AG04450 (cell line): Measurements from ENCODE around the gene GPATCH11. TPM values are rescaled to one million over a fixed set of nuclear protein-coding genes. Genes with fewer than 3 reads are reported as not detected.
A peak's percentile ranks its signal among the peaks of the same experiment; 100 is the strongest.

Source experiments
- CTCF ChIA-PET: fragments of 300-600, 350-600 bp; formaldehyde crosslinking; extraction: SDS; loops from one replicate; lab custom pipeline; 2022; ENCODE audit warnings: antibody characterized with exemption, inconsistent platforms; lab: Charles Lee
- POLR2A ChIA-PET: fragments of 350-600 bp; formaldehyde crosslinking; extraction: SDS; loops from one replicate; lab custom pipeline; 2021; ENCODE audit warnings: antibody characterized with exemption, inconsistent platforms; lab: Yijun Ruan, JAX
- DNase-seq: peaks from one replicate; pipeline ENCODE4 v3.0.0-alpha.2; 2011; ENCODE audit warnings: low read depth, low spot score
- H3K27ac ChIP-seq: one replicate; pipeline ENCODE4 v1.5.1; 2012; ENCODE audit warnings: low read depth, low read length, control low read depth
- H3K27me3 ChIP-seq: one replicate; pipeline ENCODE4 v1.6.0; 2012; ENCODE audit warnings: low read length; ENCODE audit not compliant: control insufficient read depth, insufficient read depth
- H3K4me3 ChIP-seq: 2 replicates; pipeline ENCODE4 v1.5.1; 2011; ENCODE audit warnings: mild to moderate bottlenecking, low read depth, low read length, control low read depth
- H3K9me3 ChIP-seq: 2 replicates; pipeline ENCODE4 v1.5.1; 2012; ENCODE audit warnings: low read length; ENCODE audit not compliant: control insufficient read depth, insufficient read depth
- polyA plus RNA-seq: library from polyadenylated mRNA; depleted of rRNA; stranded (reverse); fragments of >200 nt; gene quantifications from 2 replicates; pipeline ENCODE4 v1.2.3, GENCODE V29; 2011; rRNA removed
- TF ChIP-seq, protein P1 (sequence below): IDR thresholded peaks from 2 replicates; pipeline ENCODE4 v1.5.1; 2011; ENCODE audit warnings: low read depth, low read length, control low read depth, inconsistent platforms

Gene GPATCH11
- polyA plus RNA-seq, 1 experiment, result 7.2 TPM

DNA sequence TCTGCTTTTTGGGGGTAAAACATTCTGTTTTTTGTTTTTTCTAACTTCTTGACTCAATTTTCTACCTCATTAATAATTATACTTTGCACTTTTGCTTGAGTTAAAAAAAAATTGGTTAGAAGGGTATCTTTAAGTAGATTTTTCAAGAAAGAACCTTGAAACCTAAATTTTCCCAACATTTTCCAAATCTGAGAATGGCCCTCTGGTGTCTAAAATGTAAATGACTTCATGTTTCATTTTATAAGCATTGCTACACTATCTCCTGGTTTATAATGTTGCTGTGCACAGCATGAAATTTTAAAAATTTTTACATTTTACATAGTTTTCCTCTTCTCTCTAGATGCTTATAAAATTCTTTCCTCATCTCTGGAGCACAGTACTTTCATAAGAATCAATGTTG lies 58.2 kb downstream of the GPATCH11 start:
- Histone ChIP-seq H3K9me3 (no peaks in the 10 kb centered on the region), H3K4me3 (no peak overlapping the region), H3K27ac (no peak overlapping the region), H3K27me3 (no peaks in the 10 kb centered on the region)
- ChIA-PET CTCF (no interaction called here), POLR2A (no interaction called here)
- no peak for DNase-seq
- TF ChIP-seq, protein P1, sequence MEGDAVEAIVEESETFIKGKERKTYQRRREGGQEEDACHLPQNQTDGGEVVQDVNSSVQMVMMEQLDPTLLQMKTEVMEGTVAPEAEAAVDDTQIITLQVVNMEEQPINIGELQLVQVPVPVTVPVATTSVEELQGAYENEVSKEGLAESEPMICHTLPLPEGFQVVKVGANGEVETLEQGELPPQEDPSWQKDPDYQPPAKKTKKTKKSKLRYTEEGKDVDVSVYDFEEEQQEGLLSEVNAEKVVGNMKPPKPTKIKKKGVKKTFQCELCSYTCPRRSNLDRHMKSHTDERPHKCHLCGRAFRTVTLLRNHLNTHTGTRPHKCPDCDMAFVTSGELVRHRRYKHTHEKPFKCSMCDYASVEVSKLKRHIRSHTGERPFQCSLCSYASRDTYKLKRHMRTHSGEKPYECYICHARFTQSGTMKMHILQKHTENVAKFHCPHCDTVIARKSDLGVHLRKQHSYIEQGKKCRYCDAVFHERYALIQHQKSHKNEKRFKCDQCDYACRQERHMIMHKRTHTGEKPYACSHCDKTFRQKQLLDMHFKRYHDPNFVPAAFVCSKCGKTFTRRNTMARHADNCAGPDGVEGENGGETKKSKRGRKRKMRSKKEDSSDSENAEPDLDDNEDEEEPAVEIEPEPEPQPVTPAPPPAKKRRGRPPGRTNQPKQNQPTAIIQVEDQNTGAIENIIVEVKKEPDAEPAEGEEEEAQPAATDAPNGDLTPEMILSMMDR, result 0 out of 2 replicates have a peak, but pooled peaks have one; percentile 17

DNA sequence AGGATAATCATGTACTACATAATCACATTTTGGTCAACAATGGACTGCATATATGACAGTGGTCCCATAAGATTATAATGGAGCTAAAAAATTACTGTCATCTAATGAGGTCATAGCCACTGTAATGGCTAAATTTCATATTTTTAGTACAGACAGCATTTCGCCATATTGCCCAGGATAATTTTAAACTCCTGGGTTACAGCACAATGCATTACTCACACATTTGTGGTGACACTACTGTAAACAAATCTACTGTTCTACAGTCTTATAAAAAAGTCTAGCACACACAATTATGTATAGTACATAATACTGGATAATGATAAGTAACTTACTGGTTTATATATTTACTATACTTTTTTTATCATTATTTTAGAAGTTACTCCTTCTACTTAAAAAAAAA lies 59.7 kb downstream of the GPATCH11 start:
- POLR2A ChIA-PET, result interaction anchor here (0.7 kb wide), 1 partner anchor 733 kb away, joined by 3 read pairs; no protein-coding TSS in a partner anchor
- no peaks in the 10 kb centered on the region for H3K9me3 ChIP-seq
- no peak overlapping the region for H3K27ac ChIP-seq
- no peak for DNase-seq
- no peaks in the 10 kb centered on the region for H3K27me3 ChIP-seq
- CTCF ChIA-PET, result no interaction called here
- no peak overlapping the region for H3K4me3 ChIP-seq
- TF ChIP-seq, protein P1, result no peak

DNA sequence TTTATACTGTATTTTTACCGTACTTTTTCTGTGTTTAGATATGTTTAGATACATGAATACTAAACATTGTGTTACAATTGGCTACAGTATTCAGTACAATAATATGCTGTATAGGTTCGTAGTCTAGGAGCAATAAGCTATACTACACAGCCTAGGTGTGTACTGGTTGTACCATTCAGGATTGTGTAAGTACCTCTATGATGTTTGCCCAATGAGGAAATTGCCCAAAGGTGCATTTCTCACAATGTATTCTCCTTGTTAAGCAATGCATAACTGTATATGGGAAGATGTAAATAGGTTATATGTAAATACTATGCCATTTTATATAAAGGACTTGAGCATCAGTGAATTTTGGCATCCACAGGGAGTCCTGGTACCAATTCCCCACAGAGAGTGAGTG lies 61.7 kb downstream of the GPATCH11 start:
- Histone ChIP-seq H3K9me3 (no peaks in the 10 kb centered on the region), H3K27me3 (no peaks in the 10 kb centered on the region), H3K27ac (no peak overlapping the region), H3K4me3 (no peak overlapping the region)
- ChIA-PET CTCF (interaction anchor here (0.6 kb wide), 3 partner anchors 11 to 1145 kb away, joined by 3 to 4 read pairs (median 3); partner anchors contain the start of gene EIF2AK2), POLR2A (interaction anchor here (0.6 kb wide), 1 partner anchor 85 kb away, joined by 5 read pairs; the partner anchor contains the start of genes CEBPZ and NDUFAF7)
- TF ChIP-seq, protein P1, result no peak
- DNase-seq, result no peak

DNA sequence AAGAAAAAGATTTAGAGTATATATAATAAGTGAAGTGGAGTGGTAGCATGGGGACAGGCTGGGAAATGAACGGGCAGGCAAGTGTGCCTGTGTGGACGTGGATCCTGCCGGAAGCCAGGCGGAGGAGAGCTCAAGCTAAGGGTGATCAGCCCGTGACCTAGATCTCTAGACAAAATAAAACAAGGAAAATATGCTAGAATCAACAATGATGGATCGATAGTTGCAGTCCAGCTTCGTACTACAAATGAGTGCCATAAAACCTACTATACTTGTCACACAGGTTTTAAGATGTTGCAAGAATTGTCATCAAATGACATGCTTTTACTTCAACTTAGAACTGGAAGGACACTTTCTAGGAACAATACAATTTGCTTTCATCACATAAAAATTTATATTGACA lies 64.0 kb downstream of the GPATCH11 start:
- no peak for DNase-seq
- Histone ChIP-seq H3K9me3 (peaks cover 8% of the 10 kb centered on the region; the same call in 1 of the 2 replicates), H3K27ac (no peak overlapping the region), H3K4me3 (no peak overlapping the region), H3K27me3 (no peaks in the 10 kb centered on the region)
- ChIA-PET POLR2A (no interaction called here), CTCF (interaction anchor here (0.6 kb wide), 1 partner anchor 774 kb away, joined by 5 read pairs; no protein-coding TSS in a partner anchor)
- TF ChIP-seq, protein P1, result no peak

Other genes starting within 250 kb of the GPATCH11 start
- gene STRN, start 118.0 kb upstream of the GPATCH11 start, polyA plus RNA-seq, result 15.5 and 20.0 TPM in 2 replicates
- 14.1 and 17.8 TPM in 2 replicates for gene HEATR5B, start 146 bp upstream of the GPATCH11 start, polyA plus RNA-seq
- gene EIF2AK2, start 72.5 kb downstream of the GPATCH11 start, polyA plus RNA-seq, result 24.2 and 36.5 TPM in 2 replicates
- gene SULT6B1, start 104.2 kb downstream of the GPATCH11 start, polyA plus RNA-seq, result not detected in 2 replicates
- 42.1 and 50.5 TPM in 2 replicates for gene CEBPZOS, start 112.0 kb downstream of the GPATCH11 start, polyA plus RNA-seq
- gene CEBPZ, start 147.1 kb downstream of the GPATCH11 start, polyA plus RNA-seq, result 14.1 and 21.1 TPM in 2 replicates
- gene NDUFAF7, start 147.1 kb downstream of the GPATCH11 start, polyA plus RNA-seq, result 17.1 and 23.3 TPM in 2 replicates
- 37.2 and 49.5 TPM in 2 replicates for gene PRKD3, start 240.3 kb downstream of the GPATCH11 start, polyA plus RNA-seq